ENCODE measurements around the gene FRMD8.

- TF ChIP-seq CTCF (conservative IDR thresholded peaks at IDR 0.05; ENCODE audit: low read depth, low read length) = no peak
- no peak for TF ChIP-seq EZH2 (IDR thresholded peaks at IDR 0.05; ENCODE audit: low read length, unreplicated experiment)
Observed at GRCh38 chr11:65392899-65393298, 6.5 kb downstream of the FRMD8 start.
